B cell (primary cell): ENCODE data around the gene ICA1. TPM values are rescaled to one million over a fixed set of nuclear protein-coding genes. Genes with fewer than 3 reads are reported as not detected.

Experiments used
- ATAC-seq: fragments of 200-7000 bp; cut with Tn5 transposase; one replicate; pipeline ENCODE4 v1.10.0; 2021; ENCODE audit warnings: low read depth, mild to moderate bottlenecking, moderate number of reproducible peaks, moderate library complexity
- CTCF ChIA-PET: fragments of 350-600 bp; sonication (Branson Sonifier 250); formaldehyde crosslinking; loops from one replicate; lab custom pipeline; 2021; ENCODE audit warnings: antibody characterized with exemption, inconsistent platforms; lab: Charles Lee
- POLR2A ChIA-PET: fragments of 350-600 bp; sonication (Branson Sonifier 250); formaldehyde crosslinking; loops from one replicate; lab custom pipeline; 2021; ENCODE audit warnings: antibody characterized with exemption; lab: Charles Lee
- DNase-seq: peaks from one replicate; pipeline ENCODE4 v3.0.0; 2013
- H2AFZ ChIP-seq: 2 replicates; pipeline ENCODE4 v1.6.1; 2012; ENCODE audit warnings: mild to moderate bottlenecking, low read depth, low read length; ENCODE audit not compliant: insufficient read depth, poor library complexity, severe bottlenecking
- H3K27ac ChIP-seq, 2 donors: 1 replicate in 1 of 2; 2 replicates in 1 of 2; pipeline ENCODE4 v1.5.1; 2012 to 2013; ENCODE audit warnings: low read length in 2 of 2, mild to moderate bottlenecking in 2 of 2, moderate library complexity in 1 of 2
- H3K27me3 ChIP-seq, 4 experiments: fragments of 200-600 bp in 1 of 4; sonication (generic) in 1 of 4; replicated peaks in 1 of 4; 1 replicate in 2 of 4; 2 replicates in 2 of 4; pipeline versions ENCODE4 v1.6.1 to v1.7.0; 2013 to 2016; ENCODE audit warnings: low read length in 3 of 4, mild to moderate bottlenecking in 2 of 4, mixed read lengths in 1 of 4, moderate library complexity in 1 of 4; ENCODE audit not compliant: insufficient read depth in 4 of 4, control insufficient read depth in 3 of 4; ENCODE audit errors: control extremely low read depth in 1 of 4
- H3K36me3 ChIP-seq, 2 experiments: replicated peaks in 1 of 2; 1 replicate in 1 of 2; 2 replicates in 1 of 2; pipeline versions ENCODE4 v1.6.1 to v1.7.1; 2013; ENCODE audit warnings: low read length in 1 of 2; ENCODE audit not compliant: insufficient read depth in 2 of 2, control insufficient read depth in 1 of 2; ENCODE audit errors: control extremely low read depth in 1 of 2, extremely low read depth in 1 of 2
- H3K4me1 ChIP-seq, 2 donors: fragments of 200-600 bp in 1 of 2; sonication (generic) in 1 of 2; 1 replicate in 1 of 2; 2 replicates in 1 of 2; pipeline versions ENCODE4 v1.5.1 to v1.6.1; 2013 to 2017; ENCODE audit warnings: low read length in 2 of 2; ENCODE audit not compliant: control insufficient read depth in 2 of 2, insufficient read depth in 2 of 2
- H3K4me2 ChIP-seq: replicated peaks from 2 replicates; pipeline ENCODE3; 2012; ENCODE audit warnings: mild to moderate bottlenecking, low read depth, low read length; ENCODE audit not compliant: poor library complexity, severe bottlenecking
- H3K4me3 ChIP-seq, 5 experiments: fragments of 200-600 bp in 1 of 5; sonication (generic) in 1 of 5; 1 replicate in 3 of 5; 2 replicates in 2 of 5; pipeline versions ENCODE4 v1.5.1 to v1.7.0; 2011 to 2016; ENCODE audit warnings: low read length in 4 of 5, mild to moderate bottlenecking in 4 of 5, low read depth in 2 of 5, control low read depth in 1 of 5, moderate library complexity in 1 of 5; ENCODE audit not compliant: insufficient read depth in 1 of 5; ENCODE audit errors: control extremely low read depth in 1 of 5, extremely low read depth in 1 of 5
- H3K79me2 ChIP-seq: fragments of 200-600 bp; sonication (generic); one replicate; pipeline ENCODE4 v1.6.0; 2016; ENCODE audit warnings: low read length; ENCODE audit not compliant: control insufficient read depth, insufficient read depth
- H3K9ac ChIP-seq: fragments of 200-600 bp; sonication (generic); 2 replicates; pipeline ENCODE4 v1.6.1; 2017; ENCODE audit warnings: mild to moderate bottlenecking, low read length, moderate library complexity
- H3K9me3 ChIP-seq, 3 donors: one replicate each; pipeline versions ENCODE4 v1.6.1 to v1.7.1; 2013; ENCODE audit warnings: low read length in 2 of 3; ENCODE audit not compliant: control insufficient read depth in 2 of 3, insufficient read depth in 1 of 3; ENCODE audit errors: control extremely low read depth in 1 of 3
- H4K20me1 ChIP-seq: 2 replicates; pipeline ENCODE4 v1.6.0; 2012; ENCODE audit warnings: mild to moderate bottlenecking, low read length; ENCODE audit not compliant: insufficient read depth, control insufficient read depth, poor library complexity, severe bottlenecking
- H3K27ac Mint-ChIP-seq: one replicate; pipeline ENCODE4 v1.8.0; 2021; ENCODE audit warnings: mixed read lengths
- H3K27me3 Mint-ChIP-seq: one replicate; pipeline ENCODE4 v1.8.0; 2021; ENCODE audit warnings: mixed read lengths
- H3K4me1 Mint-ChIP-seq: one replicate; pipeline ENCODE4 v1.8.0; 2021; ENCODE audit warnings: mixed read lengths
- H3K4me3 Mint-ChIP-seq: one replicate; pipeline ENCODE4 v1.8.0; 2021; ENCODE audit warnings: mixed read lengths
- H3K9me3 Mint-ChIP-seq: one replicate; pipeline ENCODE4 v1.8.0; 2022; ENCODE audit warnings: mixed read lengths; ENCODE audit not compliant: insufficient read depth
- EZH2 ChIP-seq: IDR thresholded peaks from 2 replicates; pipeline ENCODE4 v1.6.1; 2012; ENCODE audit warnings: borderline replicate concordance, low read depth, mild to moderate bottlenecking, moderate library complexity, low read length; ENCODE audit not compliant: insufficient read depth, poor library complexity, severe bottlenecking
- WGBS: methylation state at CpG from one replicate; pipeline ENCODE4 v1.1.5; 2013; ENCODE audit warnings: missing lambda C conversion rate; ENCODE audit not compliant: insufficient coverage; 5-methylcytosine and 5-hydroxymethylcytosine counted together
- intact Hi-C: fragments of 100-400 bp; cut with micrococcal nuclease; formaldehyde crosslinking; loops from one replicate; pipeline ENCODE4 v1.10.0; 2022
- polyA plus RNA-seq: library from polyadenylated mRNA; depleted of rRNA; stranded (reverse); fragments of >200 nt; gene quantifications from 2 replicates; pipeline ENCODE4 v1.2.3, GENCODE V29; 2012
- total RNA-seq, 2 donors: library from RNA; stranded (reverse); fragments of 120-200 nt in 1 of 2; gene quantifications; 1 replicate in 1 of 2; 2 replicates in 1 of 2; pipeline versions ENCODE4 v1.2.3 to v1.2.4, GENCODE V29; 2013 to 2022
- TF ChIP-seq, protein P1 (sequence below): fragments of 200-600 bp; IDR thresholded peaks from one replicate; pipeline ENCODE4 v1.8.0; 2022; ENCODE audit warnings: antibody characterized with exemption, mild to moderate bottlenecking

The ICA1 gene
- total and polyA plus RNA-seq, 2 donors (not counting 1 experiment from before 2014, with no cell fraction given): 0.03 TPM; not detected in 1

DNA sequence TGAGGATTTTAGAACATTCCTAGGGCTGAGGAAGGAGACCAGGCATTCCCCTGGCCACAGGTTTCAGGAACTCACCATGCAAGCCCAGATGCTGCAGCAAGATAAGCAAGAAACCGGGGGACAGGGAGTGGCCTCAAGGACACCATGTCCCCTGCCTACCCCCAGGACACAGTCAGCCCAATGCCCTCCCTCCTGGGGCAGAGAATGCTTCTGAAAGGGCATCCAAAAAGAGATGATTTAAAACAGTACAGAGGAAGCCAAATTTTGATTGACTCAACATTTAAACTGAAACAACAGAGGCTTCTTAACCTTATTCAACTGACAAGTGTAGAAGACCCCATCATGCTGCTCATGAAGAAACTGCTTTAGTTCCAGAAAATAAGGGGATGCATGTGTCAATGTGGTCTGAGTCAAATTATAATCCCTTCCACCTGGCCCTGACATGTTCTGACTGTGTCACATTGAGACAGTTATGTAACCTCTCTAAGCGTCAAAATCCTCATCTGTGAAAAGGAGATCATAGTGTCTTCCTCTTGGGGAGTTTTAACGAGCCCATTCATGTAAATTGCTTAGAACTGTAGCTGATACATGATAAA lies 60.0 kb downstream of the ICA1 start:
- H3K4me3 Mint-ChIP-seq: no peak overlapping the region
- H3K27ac Mint-ChIP-seq: no peak overlapping the region
- ChIA-PET CTCF (interaction anchor here (0.9 to 1.2 kb wide), 2 partner anchors 12 to 15 kb away, joined by 3 to 5 read pairs; no protein-coding TSS in a partner anchor), POLR2A (no interaction called here)
- H3K4me1 Mint-ChIP-seq: peaks cover 4% of the 10 kb centered on the region
- no peak for TF ChIP-seq EZH2
- TF ChIP-seq, protein P1, sequence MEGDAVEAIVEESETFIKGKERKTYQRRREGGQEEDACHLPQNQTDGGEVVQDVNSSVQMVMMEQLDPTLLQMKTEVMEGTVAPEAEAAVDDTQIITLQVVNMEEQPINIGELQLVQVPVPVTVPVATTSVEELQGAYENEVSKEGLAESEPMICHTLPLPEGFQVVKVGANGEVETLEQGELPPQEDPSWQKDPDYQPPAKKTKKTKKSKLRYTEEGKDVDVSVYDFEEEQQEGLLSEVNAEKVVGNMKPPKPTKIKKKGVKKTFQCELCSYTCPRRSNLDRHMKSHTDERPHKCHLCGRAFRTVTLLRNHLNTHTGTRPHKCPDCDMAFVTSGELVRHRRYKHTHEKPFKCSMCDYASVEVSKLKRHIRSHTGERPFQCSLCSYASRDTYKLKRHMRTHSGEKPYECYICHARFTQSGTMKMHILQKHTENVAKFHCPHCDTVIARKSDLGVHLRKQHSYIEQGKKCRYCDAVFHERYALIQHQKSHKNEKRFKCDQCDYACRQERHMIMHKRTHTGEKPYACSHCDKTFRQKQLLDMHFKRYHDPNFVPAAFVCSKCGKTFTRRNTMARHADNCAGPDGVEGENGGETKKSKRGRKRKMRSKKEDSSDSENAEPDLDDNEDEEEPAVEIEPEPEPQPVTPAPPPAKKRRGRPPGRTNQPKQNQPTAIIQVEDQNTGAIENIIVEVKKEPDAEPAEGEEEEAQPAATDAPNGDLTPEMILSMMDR: no peak
- Histone ChIP-seq H3K27me3 (no peaks in the 10 kb centered on the region), H3K4me1 (no peaks in the 10 kb centered on the region), H3K9me3 (no peaks in the 10 kb centered on the region), H3K27ac (no peak overlapping the region), H3K4me3 (no peak overlapping the region), H3K9ac (no peak overlapping the region), H3K36me3 (no peaks in the 10 kb centered on the region), H3K79me2 (no peaks in the 10 kb centered on the region), H2AFZ (no peak overlapping the region), H4K20me1 (no peaks in the 10 kb centered on the region), H3K4me2 (no peak overlapping the region)
- intact Hi-C loops: no loop called here
- ATAC-seq: no peak
- H3K27me3 Mint-ChIP-seq: no peaks in the 10 kb centered on the region
- no peaks in the 10 kb centered on the region for H3K9me3 Mint-ChIP-seq
- WGBS: 50% methylated on average over 1 of the region's 3 CpGs
- DNase-seq: no peak

DNA sequence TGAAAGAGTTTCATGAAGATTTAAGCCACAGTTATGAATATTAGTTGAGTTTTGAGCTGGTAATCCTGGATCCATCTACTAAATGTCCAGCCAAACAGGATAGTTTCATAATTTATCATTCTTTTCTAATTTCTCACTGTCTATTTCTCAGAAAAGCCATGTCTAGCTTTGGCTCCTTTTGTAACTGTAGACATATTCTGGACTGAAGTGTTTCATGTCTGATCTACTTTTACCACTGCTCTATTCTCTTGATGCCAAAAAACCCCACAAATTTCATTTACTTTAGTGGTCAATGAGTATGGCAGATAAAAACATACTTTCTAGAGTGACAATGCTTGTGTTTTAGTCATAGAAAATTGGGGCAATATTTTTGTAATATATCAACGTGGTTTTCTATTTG lies 61.2 kb downstream of the ICA1 start:
- H3K27me3 Mint-ChIP-seq: no peaks in the 10 kb centered on the region
- intact Hi-C loops: no loop called here
- H3K9me3 ChIP-seq: no peaks in the 10 kb centered on the region
- POLR2A ChIA-PET: no interaction called here
- H4K20me1 ChIP-seq: no peaks in the 10 kb centered on the region
- no peak overlapping the region for H3K9ac ChIP-seq
- no peaks in the 10 kb centered on the region for H3K27me3 ChIP-seq
- H3K4me2 ChIP-seq: no peak overlapping the region
- no peaks in the 10 kb centered on the region for H3K36me3 ChIP-seq
- H3K4me3 Mint-ChIP-seq: no peak overlapping the region
- no peaks in the 10 kb centered on the region for H3K79me2 ChIP-seq
- WGBS: no CpG with 5 or more reads among the region's 1 CpG
- no peak for DNase-seq
- CTCF ChIA-PET: no interaction called here
- H3K4me1 Mint-ChIP-seq: peaks cover 4% of the 10 kb centered on the region
- no peaks in the 10 kb centered on the region for H3K9me3 Mint-ChIP-seq
- no peak overlapping the region for H2AFZ ChIP-seq
- no peak overlapping the region for H3K4me3 ChIP-seq
- no peak overlapping the region for H3K27ac Mint-ChIP-seq
- ATAC-seq: no peak
- no peaks in the 10 kb centered on the region for H3K4me1 ChIP-seq
- no peak overlapping the region for H3K27ac ChIP-seq
- TF ChIP-seq EZH2: no peak
- TF ChIP-seq, protein P1: no peak
